ENCODE data around the gene RAB44. TPM values are rescaled to one million over a fixed set of nuclear protein-coding genes. Genes with fewer than 3 reads are reported as not detected.

The RAB44 gene
- total and polyA plus RNA-seq, 2 of the 13 experiments (the other 11 are each of a cell fraction or from before 2014, with no cell fraction given), result not detected

DNA sequence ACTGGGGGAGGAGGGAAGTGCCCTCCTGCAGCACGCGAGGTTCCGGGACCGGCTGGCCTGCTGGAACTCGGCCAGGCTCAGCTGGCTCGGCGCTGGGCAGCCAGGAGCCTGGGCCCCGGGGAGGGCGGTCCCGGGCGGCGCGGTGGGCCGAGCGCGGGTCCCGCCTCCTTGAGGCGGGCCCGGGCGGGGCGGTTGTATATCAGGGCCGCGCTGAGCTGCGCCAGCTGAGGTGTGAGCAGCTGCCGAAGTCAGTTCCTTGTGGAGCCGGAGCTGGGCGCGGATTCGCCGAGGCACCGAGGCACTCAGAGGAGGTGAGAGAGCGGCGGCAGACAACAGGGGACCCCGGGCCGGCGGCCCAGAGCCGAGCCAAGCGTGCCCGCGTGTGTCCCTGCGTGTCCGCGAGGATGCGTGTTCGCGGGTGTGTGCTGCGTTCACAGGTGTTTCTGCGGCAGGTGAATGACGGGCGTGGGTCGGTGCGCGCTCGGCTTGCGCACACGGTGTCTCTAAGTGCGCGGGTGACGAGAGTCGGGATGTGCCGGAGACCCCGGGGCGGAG is 19.1 kb upstream of the RAB44 start, which contains the start of gene CDKN1A (continued):
- TF ChIP-seq CAMTA2 (CRISPR knock-in tag; IDR thresholded peaks at IDR 0.05; ENCODE audit: borderline replicate concordance) (peak; percentile 83; the same call in 1 of the 2 replicates), ZNF547 (CRISPR knock-in tag; IDR thresholded peaks at IDR 0.05) (peak; percentile 77), TBL1XR1 (IDR thresholded peaks at IDR 0.05; ENCODE audit: borderline replicate concordance, low read length, partially characterized antibody) (peak; percentile 7), SSRP1 (CRISPR knock-in tag; IDR thresholded peaks at IDR 0.05) (no peak; the same call in 1 of the 2 replicates), KDM1A (CRISPR knock-in tag; IDR thresholded peaks at IDR 0.05) (no peak), SRSF4 (IDR thresholded peaks at IDR 0.05; ENCODE audit: low read depth, low read length, poor library complexity, severe bottlenecking) (no peak), CBFB (CRISPR knock-in tag; IDR thresholded peaks at IDR 0.05) (peak; percentile 58; the same call in 1 of the 2 replicates), ZNF235 (CRISPR knock-in tag; IDR thresholded peaks at IDR 0.05; ENCODE audit: borderline replicate concordance) (no peak), NFKB2 (CRISPR knock-in tag; IDR thresholded peaks at IDR 0.05; ENCODE audit: borderline replicate concordance) (peak; percentile 95; the same call in 1 of the 2 replicates), ZNF234 (CRISPR knock-in tag; conservative IDR thresholded peaks at IDR 0.05) (peak; percentile 96; the same call in 1 of the 2 replicates), MTERF4 (CRISPR knock-in tag; IDR thresholded peaks at IDR 0.05) (no peak; the same call in 1 of the 2 replicates), ZNF777 (CRISPR knock-in tag; IDR thresholded peaks at IDR 0.05) (peak; percentile 63; the same call in 1 of the 2 replicates), BORCS8-MEF2B (CRISPR knock-in tag; IDR thresholded peaks at IDR 0.05) (0 out of 2 replicates have a peak, but pooled peaks have one; percentile 67), CC2D1A (CRISPR knock-in tag; IDR thresholded peaks at IDR 0.05) (no peak), MIER3 (CRISPR knock-in tag; IDR thresholded peaks at IDR 0.05; ENCODE audit: borderline replicate concordance) (peak; percentile 77; the same call in 1 of the 2 replicates), ZFY (CRISPR knock-in tag; IDR thresholded peaks at IDR 0.05) (peak; percentile 68), SNAPC4 (CRISPR knock-in tag; IDR thresholded peaks at IDR 0.05) (no peak; the same call in 1 of the 2 replicates), ISX (CRISPR knock-in tag; conservative IDR thresholded peaks at IDR 0.05) (no peak), GPN1 (CRISPR knock-in tag; IDR thresholded peaks at IDR 0.05; ENCODE audit: borderline replicate concordance) (no peak), ZNF10 (CRISPR knock-in tag; IDR thresholded peaks at IDR 0.05; ENCODE audit: borderline replicate concordance, low read depth) (no peak), TOE1 (CRISPR knock-in tag; IDR thresholded peaks at IDR 0.05) (peak; percentile 25; the same call in 1 of the 2 replicates)
- TF ChIP-seq, protein P1, sequence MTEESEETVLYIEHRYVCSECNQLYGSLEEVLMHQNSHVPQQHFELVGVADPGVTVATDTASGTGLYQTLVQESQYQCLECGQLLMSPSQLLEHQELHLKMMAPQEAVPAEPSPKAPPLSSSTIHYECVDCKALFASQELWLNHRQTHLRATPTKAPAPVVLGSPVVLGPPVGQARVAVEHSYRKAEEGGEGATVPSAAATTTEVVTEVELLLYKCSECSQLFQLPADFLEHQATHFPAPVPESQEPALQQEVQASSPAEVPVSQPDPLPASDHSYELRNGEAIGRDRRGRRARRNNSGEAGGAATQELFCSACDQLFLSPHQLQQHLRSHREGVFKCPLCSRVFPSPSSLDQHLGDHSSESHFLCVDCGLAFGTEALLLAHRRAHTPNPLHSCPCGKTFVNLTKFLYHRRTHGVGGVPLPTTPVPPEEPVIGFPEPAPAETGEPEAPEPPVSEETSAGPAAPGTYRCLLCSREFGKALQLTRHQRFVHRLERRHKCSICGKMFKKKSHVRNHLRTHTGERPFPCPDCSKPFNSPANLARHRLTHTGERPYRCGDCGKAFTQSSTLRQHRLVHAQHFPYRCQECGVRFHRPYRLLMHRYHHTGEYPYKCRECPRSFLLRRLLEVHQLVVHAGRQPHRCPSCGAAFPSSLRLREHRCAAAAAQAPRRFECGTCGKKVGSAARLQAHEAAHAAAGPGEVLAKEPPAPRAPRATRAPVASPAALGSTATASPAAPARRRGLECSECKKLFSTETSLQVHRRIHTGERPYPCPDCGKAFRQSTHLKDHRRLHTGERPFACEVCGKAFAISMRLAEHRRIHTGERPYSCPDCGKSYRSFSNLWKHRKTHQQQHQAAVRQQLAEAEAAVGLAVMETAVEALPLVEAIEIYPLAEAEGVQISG (CRISPR knock-in tag; IDR thresholded peaks at IDR 0.05), result peak; percentile 83
